GM12878 (cell line): ENCODE data around the gene SNRNP200.

Source experiments
- CTCF ChIP-seq, 3 experiments: IDR thresholded peaks in 2 of 3; conservative IDR thresholded peaks in 1 of 3; 2 replicates each; pipeline ENCODE4 v1.5.1; 2011; ENCODE audit warnings: low read depth in 3 of 3, low read length in 3 of 3, mild to moderate bottlenecking in 3 of 3, control low read depth in 2 of 3, moderate library complexity in 2 of 3, inconsistent platforms in 1 of 3, mixed read lengths in 1 of 3; ENCODE audit not compliant: control insufficient read depth in 2 of 3, insufficient read depth in 1 of 3; ENCODE audit errors: extremely low read depth in 1 of 3
- GATAD2B ChIP-seq: fragments of 450-650 bp; conservative IDR thresholded peaks from 2 replicates; pipeline ENCODE4 v1.6.1; 2017; ENCODE audit warnings: low read depth, mild to moderate bottlenecking, moderate library complexity
- KDM1A ChIP-seq: fragments of 200-600 bp; sonication (generic); IDR thresholded peaks from 2 replicates; pipeline ENCODE4 v1.6.1; 2016; ENCODE audit warnings: borderline replicate concordance
- NR2C1 ChIP-seq: fragments of 450-650 bp; IDR thresholded peaks from 2 replicates; pipeline ENCODE4 v1.6.1; 2017; ENCODE audit warnings: antibody characterized with exemption, mild to moderate bottlenecking, moderate library complexity
- PKNOX1 ChIP-seq: fragments of 450-650 bp; IDR thresholded peaks from 2 replicates; pipeline ENCODE4 v1.6.1; 2016; ENCODE audit warnings: mild to moderate bottlenecking
- POLR2A ChIP-seq: IDR thresholded peaks from 2 replicates; pipeline ENCODE4 v1.6.1; 2011; ENCODE audit warnings: low read depth, mild to moderate bottlenecking, low read length
- SIN3A ChIP-seq: IDR thresholded peaks from 2 replicates; pipeline ENCODE4 v1.6.1; 2012; ENCODE audit warnings: low read depth, low read length, improper control_type of control experiment
- SKIL ChIP-seq: fragments of 450-650 bp; IDR thresholded peaks from 2 replicates; pipeline ENCODE4 v1.6.1; 2017; ENCODE audit warnings: mild to moderate bottlenecking, low read depth, inconsistent platforms; ENCODE audit not compliant: poor library complexity, severe bottlenecking
- YY1 ChIP-seq: IDR thresholded peaks from 2 replicates; pipeline ENCODE4 v1.6.1; 2011; ENCODE audit warnings: low read depth, mild to moderate bottlenecking, low read length
- ZNF384 ChIP-seq: IDR thresholded peaks from 2 replicates; pipeline ENCODE4 v1.6.1; 2012; ENCODE audit warnings: low read depth, mild to moderate bottlenecking, low read length, improper control_type of control experiment, borderline replicate concordance
- ZSCAN29 ChIP-seq: fragments of 450-650 bp; IDR thresholded peaks from 2 replicates; pipeline ENCODE4 v1.6.1; 2017; ENCODE audit warnings: mild to moderate bottlenecking, moderate library complexity

- no peak for TF ChIP-seq ZNF384
- TF ChIP-seq ZSCAN29: no peak
- no peak for TF ChIP-seq POLR2A
- no peak for TF ChIP-seq YY1
- no peak for TF ChIP-seq NR2C1
- no peak for TF ChIP-seq GATAD2B
- TF ChIP-seq KDM1A: no peak
- no peak for TF ChIP-seq PKNOX1
- no peak for TF ChIP-seq CTCF (IDR thresholded peaks at IDR 0.05 in 2 of 3, conservative IDR thresholded peaks at IDR 0.05 in 1 of 3; ENCODE audit: control insufficient read depth in 2 of 3, extremely low read depth in 1 of 3, insufficient read depth in 1 of 3, low read depth in 3 of 3, low read length in 3 of 3)
- TF ChIP-seq SKIL: no peak
- TF ChIP-seq SIN3A: no peak
Measured at GRCh38 chr2:96305979-96306308, 598 bp upstream of the SNRNP200 start.
